ENCODE data around the gene ANAPC2. TPM values are rescaled to one million over a fixed set of nuclear protein-coding genes. Genes with fewer than 3 reads are reported as not detected.

ANAPC2 gene
- total and polyA plus RNA-seq, 2 of the 4 experiments (the other 2 are of a cell fraction), result 9.3 to 29.5 TPM

- Histone ChIP-seq H3K4ac (ENCODE audit: low read depth, low read length) (no peak overlapping the region), H3K79me1 (ENCODE audit: low read depth in 1 of 2, low read length in 2 of 2) (no peaks in the 10 kb centered on the region), H2BK20ac (ENCODE audit: low read depth, low read length) (no peak overlapping the region), H3K9me3 (ENCODE audit: control insufficient read depth, insufficient read depth, low read length) (no peaks in the 10 kb centered on the region), H3K9ac (ENCODE audit: low read depth, low read length) (no peak overlapping the region), H2BK15ac (ENCODE audit: low read depth, low read length) (no peak overlapping the region), H4K20me1 (ENCODE audit: insufficient read depth, low read length) (no peaks in the 10 kb centered on the region), H2BK120ac (ENCODE audit: low read depth, low read length) (no peak overlapping the region), H4K8ac (ENCODE audit: low read depth in 2 of 2, low read length in 2 of 2) (no peak overlapping the region), H3K27me3 (ENCODE audit: control insufficient read depth, insufficient read depth, low read length) (peaks cover 8% of the 10 kb centered on the region), H3K36me3 (ENCODE audit: control insufficient read depth, insufficient read depth, low read length) (no peaks in the 10 kb centered on the region), H3K14ac (replicated peaks; ENCODE audit: low read depth, low read length) (no peak overlapping the region), H3K4me3 (ENCODE audit: insufficient read depth, low read depth, low read length) (no peak overlapping the region), H4K91ac (ENCODE audit: insufficient read depth, low read depth, low read length) (no peak overlapping the region), H3K23ac (ENCODE audit: low read depth, low read length) (no peak overlapping the region), H2AFZ (replicated peaks; ENCODE audit: low read length, poor library complexity) (no peak overlapping the region), H2AK9ac (replicated peaks; ENCODE audit: low read depth, low read length, poor library complexity) (no peak overlapping the region), H3K18ac (ENCODE audit: low read depth, low read length) (no peak overlapping the region), H3K4me2 (ENCODE audit: low read depth, low read length) (no peak overlapping the region), H3K56ac (ENCODE audit: extremely low read depth, insufficient read depth, low read length) (no peak overlapping the region), H2AK5ac (ENCODE audit: low read depth, low read length) (no peak overlapping the region), H3K4me1 (ENCODE audit: control insufficient read depth, insufficient read depth, low read length) (no peaks in the 10 kb centered on the region), H2BK5ac (ENCODE audit: low read depth, low read length, poor library complexity, severe bottlenecking) (no peak overlapping the region), H3K9me1 (ENCODE audit: insufficient read depth, low read length) (peaks cover 12% of the 10 kb centered on the region), H4K5ac (ENCODE audit: low read depth, low read length) (no peak overlapping the region), H3K27ac (ENCODE audit: insufficient read depth, low read length) (no peak overlapping the region)
- intact Hi-C loops (cut with micrococcal nuclease) (no loop called here), dilution Hi-C loops (cut with HindIII; ENCODE audit: low sequenced_read_pairs, unreplicated experiment) (no loop called here), in situ Hi-C loops (cut with MboI; ENCODE audit: low sequenced_read_pairs) (no loop called here)
- 65% methylated on average over 7 of the region's 20 CpGs; no CpG with 5 or more reads in 1 of the 2 experiments for WGBS, 2 experiments (ENCODE audit: extremely low coverage in 2 of 2, insufficient read length in 1 of 2)
- ChIA-PET POLR2A (ENCODE audit: unreplicated experiment) (no interaction called here), CTCF (no interaction called here)
- TF ChIP-seq BHLHE40 (IDR thresholded peaks at IDR 0.05; ENCODE audit: low read depth, low read length) (no peak), CHD1 (IDR thresholded peaks at IDR 0.05; ENCODE audit: low read depth, low read length) (no peak), POLR2A (IDR thresholded peaks at IDR 0.05; ENCODE audit: low read depth, low read length) (no peak), MAFK (IDR thresholded peaks at IDR 0.05; ENCODE audit: low read depth, low read length) (no peak), MXI1 (IDR thresholded peaks at IDR 0.05; ENCODE audit: borderline replicate concordance, low read depth, low read length) (no peak), NFE2L2 (IDR thresholded peaks at IDR 0.05; ENCODE audit: low read depth, low read length) (no peak), RCOR1 (IDR thresholded peaks at IDR 0.05; ENCODE audit: insufficient replicate concordance, low read length) (no peak), FOS (IDR thresholded peaks at IDR 0.05; ENCODE audit: low read depth, low read length) (no peak)
- TF ChIP-seq, protein P1, sequence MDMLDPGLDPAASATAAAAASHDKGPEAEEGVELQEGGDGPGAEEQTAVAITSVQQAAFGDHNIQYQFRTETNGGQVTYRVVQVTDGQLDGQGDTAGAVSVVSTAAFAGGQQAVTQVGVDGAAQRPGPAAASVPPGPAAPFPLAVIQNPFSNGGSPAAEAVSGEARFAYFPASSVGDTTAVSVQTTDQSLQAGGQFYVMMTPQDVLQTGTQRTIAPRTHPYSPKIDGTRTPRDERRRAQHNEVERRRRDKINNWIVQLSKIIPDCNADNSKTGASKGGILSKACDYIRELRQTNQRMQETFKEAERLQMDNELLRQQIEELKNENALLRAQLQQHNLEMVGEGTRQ (IDR thresholded peaks at IDR 0.05; ENCODE audit: low read depth, low read length), result no peak
- TF ChIP-seq, protein P2, sequence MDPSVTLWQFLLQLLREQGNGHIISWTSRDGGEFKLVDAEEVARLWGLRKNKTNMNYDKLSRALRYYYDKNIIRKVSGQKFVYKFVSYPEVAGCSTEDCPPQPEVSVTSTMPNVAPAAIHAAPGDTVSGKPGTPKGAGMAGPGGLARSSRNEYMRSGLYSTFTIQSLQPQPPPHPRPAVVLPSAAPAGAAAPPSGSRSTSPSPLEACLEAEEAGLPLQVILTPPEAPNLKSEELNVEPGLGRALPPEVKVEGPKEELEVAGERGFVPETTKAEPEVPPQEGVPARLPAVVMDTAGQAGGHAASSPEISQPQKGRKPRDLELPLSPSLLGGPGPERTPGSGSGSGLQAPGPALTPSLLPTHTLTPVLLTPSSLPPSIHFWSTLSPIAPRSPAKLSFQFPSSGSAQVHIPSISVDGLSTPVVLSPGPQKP (IDR thresholded peaks at IDR 0.05; ENCODE audit: borderline replicate concordance, low read depth, low read length), result no peak
- TF ChIP-seq, protein P3, sequence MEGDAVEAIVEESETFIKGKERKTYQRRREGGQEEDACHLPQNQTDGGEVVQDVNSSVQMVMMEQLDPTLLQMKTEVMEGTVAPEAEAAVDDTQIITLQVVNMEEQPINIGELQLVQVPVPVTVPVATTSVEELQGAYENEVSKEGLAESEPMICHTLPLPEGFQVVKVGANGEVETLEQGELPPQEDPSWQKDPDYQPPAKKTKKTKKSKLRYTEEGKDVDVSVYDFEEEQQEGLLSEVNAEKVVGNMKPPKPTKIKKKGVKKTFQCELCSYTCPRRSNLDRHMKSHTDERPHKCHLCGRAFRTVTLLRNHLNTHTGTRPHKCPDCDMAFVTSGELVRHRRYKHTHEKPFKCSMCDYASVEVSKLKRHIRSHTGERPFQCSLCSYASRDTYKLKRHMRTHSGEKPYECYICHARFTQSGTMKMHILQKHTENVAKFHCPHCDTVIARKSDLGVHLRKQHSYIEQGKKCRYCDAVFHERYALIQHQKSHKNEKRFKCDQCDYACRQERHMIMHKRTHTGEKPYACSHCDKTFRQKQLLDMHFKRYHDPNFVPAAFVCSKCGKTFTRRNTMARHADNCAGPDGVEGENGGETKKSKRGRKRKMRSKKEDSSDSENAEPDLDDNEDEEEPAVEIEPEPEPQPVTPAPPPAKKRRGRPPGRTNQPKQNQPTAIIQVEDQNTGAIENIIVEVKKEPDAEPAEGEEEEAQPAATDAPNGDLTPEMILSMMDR (conservative IDR thresholded peaks at IDR 0.05; ENCODE audit: low read depth, low read length), result no peak
- ATAC-seq (ENCODE audit: low read depth) (no peak), DNase-seq (no peak)
- no TSS peak for BruUV-seq (replicated peaks)
Measured at GRCh38 chr9:137149942-137150616, 38.3 kb downstream of the ANAPC2 start.
